Naive B cell (primary cell): ENCODE measurements around the gene UBE2D4. TPM values are rescaled to one million over a fixed set of nuclear protein-coding genes. Genes with fewer than 3 reads are reported as not detected.

ENCODE experiments used
- ATAC-seq, 2 donors: fragments of 150-1000 bp; cut with Tn5 transposase; 2 replicates each; pipeline ENCODE4 v1.10.0; 2021; ENCODE audit warnings: low read depth in 2 of 2, mild to moderate bottlenecking in 2 of 2, moderate library complexity in 2 of 2
- DNase-seq: peaks from one replicate; pipeline ENCODE4 v3.0.0; 2022
- H3K27ac Mint-ChIP-seq, 6 donors: one replicate each; pipeline ENCODE4 v1.8.0; 2020 to 2022; ENCODE audit warnings: mild to moderate bottlenecking in 6 of 6, mixed read lengths in 6 of 6, moderate library complexity in 5 of 6, inconsistent platforms in 2 of 6
- H3K27me3 Mint-ChIP-seq, 3 donors: one replicate each; pipeline ENCODE4 v1.8.0; 2021 to 2022; ENCODE audit warnings: mixed read lengths in 3 of 3, mild to moderate bottlenecking in 1 of 3
- H3K36me3 Mint-ChIP-seq, 2 donors: one replicate each; pipeline ENCODE4 v1.8.0; 2020 to 2022; ENCODE audit warnings: mixed read lengths in 2 of 2, inconsistent platforms in 1 of 2, mild to moderate bottlenecking in 1 of 2
- H3K4me1 Mint-ChIP-seq, 3 donors: one replicate each; pipeline ENCODE4 v1.8.0; 2020 to 2022; ENCODE audit warnings: mixed read lengths in 3 of 3, inconsistent platforms in 1 of 3, mild to moderate bottlenecking in 1 of 3, moderate library complexity in 1 of 3
- H3K4me3 Mint-ChIP-seq, 8 donors: one replicate each; pipeline ENCODE4 v1.8.0; 2020 to 2022; ENCODE audit warnings: mild to moderate bottlenecking in 8 of 8, mixed read lengths in 8 of 8, moderate library complexity in 8 of 8, inconsistent platforms in 2 of 8
- H3K9me3 Mint-ChIP-seq, 7 donors: one replicate each; pipeline ENCODE4 v1.8.0; 2020 to 2022; ENCODE audit warnings: mixed read lengths in 7 of 7, mild to moderate bottlenecking in 5 of 7, inconsistent platforms in 2 of 7, moderate library complexity in 1 of 7
- polyA plus RNA-seq, 6 donors: library from polyadenylated mRNA; unstranded; fragments of 300-500 nt; fragmentation: Illumina TruSeq; gene quantifications; one replicate each; pipeline ENCODE4 v1.2.3, GENCODE V29; 2021; ENCODE audit warnings: low read depth in 6 of 6

Gene UBE2D4
- polyA plus RNA-seq: 10 to 100 TPM in 4 of 6 donors, 1 to 10 TPM in 2; 7.8 to 20.8 (median 11.1) TPM

DNA sequence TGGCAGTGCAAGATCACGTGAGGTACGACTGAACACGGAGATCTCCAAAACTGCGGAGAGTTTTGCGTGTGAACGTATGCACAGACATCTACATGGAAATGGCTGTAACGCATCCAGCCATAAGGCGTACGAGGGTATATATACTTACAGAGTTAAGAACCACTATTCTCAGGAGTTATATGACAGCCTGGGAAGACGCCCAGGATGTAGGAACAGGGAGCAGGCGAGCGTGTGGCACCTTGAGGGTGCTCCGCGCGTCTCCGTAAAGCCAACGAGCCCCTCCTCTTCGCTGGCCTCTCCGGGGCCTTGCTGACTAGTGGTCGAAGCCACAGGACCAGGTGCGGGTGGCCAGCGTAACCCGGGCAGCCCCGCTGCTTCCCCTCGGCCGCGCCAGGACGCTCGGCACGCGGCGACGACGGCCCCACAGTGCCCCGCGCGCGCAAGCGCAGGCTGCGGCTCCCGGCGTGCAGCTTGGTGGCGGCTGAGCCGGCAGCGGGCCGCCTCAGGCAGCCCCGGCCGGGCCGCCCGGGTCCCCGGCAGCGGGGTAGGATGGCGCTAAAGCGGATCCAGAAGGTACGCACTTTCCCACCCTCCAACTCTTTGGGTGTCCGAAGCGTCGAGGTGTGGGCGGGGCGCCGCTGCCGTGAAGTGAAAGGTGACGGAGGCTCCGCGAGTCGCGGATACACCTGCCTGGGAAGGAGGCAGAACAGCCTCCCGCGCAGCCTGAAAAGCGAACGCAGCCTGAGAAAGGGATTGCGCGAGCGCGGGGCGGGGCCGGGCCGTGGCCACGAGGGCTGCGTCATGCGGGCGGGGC lies at the start of gene UBE2D4:
UBE2D4 (plus strand) TSS at position 453 of the 814 bp plus-strand sequence; CDS start at position 550, 97 bp downstream.
- ATAC-seq: peak; percentile 87 to 88
- no peaks in the 10 kb centered on the region for H3K9me3 Mint-ChIP-seq
- DNase-seq: peak; percentile 90
- H3K27me3 Mint-ChIP-seq: no peaks in the 10 kb centered on the region
- H3K4me1 Mint-ChIP-seq: peaks cover 25 to 30% (median 27%) of the 10 kb centered on the region in 3 donors
- H3K27ac Mint-ChIP-seq: peak within 1 kb of the TSS; percentile 93 to 100 (median 98)
- peaks cover 0 to 6% of the 10 kb centered on the region in 2 donors for H3K36me3 Mint-ChIP-seq
- peak within 1 kb of the TSS; percentile 88 to 97 (median 94) for H3K4me3 Mint-ChIP-seq

DNA sequence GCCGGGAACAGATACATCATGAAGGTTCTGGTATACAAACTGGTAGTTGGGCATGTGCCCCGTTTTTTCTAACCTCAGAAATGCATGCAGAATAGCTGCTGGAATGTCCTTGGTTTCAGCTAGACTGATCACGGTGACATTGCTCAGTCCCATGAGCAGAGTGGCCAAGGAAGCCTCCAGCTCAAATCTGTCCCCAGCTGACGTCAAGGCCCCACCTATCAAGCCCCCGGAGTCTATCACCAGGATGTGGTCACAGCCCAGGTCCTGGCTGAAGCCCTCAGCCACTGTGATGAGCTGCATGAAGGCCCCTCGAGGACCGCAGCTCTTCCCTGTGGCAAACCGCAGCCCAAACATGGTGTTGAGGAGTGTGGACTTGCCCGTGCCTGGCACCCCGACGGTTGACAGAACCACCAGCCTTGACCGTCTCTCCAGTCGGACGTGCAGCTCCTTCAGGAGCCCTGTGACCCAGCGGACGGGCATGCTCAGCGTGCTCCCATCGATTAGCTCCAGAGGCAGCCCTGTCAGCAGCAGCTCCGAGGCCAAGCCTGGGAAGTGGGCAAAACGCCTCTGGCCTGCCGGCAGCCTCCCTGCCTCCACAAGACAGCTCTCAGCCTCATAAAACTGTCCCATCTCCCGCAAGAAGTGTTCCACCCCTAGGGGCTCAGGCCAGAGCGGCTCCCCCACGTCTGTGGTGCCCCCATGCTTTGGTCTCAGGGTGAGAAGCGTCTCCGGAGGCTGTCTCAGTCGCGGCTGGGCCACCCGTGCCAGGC lies 49.1 kb upstream of the UBE2D4 start:
- ATAC-seq (no peak), DNase-seq (no peak)
- H3K4me3 Mint-ChIP-seq: no peak overlapping the region
- H3K27ac Mint-ChIP-seq: peak overlapping the region in 2 of 6 donors; percentile 24 to 70
- H3K27me3 Mint-ChIP-seq: no peaks in the 10 kb centered on the region
- peaks cover 6 to 17% (median 11%) of the 10 kb centered on the region in 3 donors for H3K4me1 Mint-ChIP-seq
- H3K36me3 Mint-ChIP-seq: peaks cover 0 to 12% of the 10 kb centered on the region in 2 donors
- peaks cover 0 to 2% (median 0%) of the 10 kb centered on the region in 7 donors for H3K9me3 Mint-ChIP-seq

DNA sequence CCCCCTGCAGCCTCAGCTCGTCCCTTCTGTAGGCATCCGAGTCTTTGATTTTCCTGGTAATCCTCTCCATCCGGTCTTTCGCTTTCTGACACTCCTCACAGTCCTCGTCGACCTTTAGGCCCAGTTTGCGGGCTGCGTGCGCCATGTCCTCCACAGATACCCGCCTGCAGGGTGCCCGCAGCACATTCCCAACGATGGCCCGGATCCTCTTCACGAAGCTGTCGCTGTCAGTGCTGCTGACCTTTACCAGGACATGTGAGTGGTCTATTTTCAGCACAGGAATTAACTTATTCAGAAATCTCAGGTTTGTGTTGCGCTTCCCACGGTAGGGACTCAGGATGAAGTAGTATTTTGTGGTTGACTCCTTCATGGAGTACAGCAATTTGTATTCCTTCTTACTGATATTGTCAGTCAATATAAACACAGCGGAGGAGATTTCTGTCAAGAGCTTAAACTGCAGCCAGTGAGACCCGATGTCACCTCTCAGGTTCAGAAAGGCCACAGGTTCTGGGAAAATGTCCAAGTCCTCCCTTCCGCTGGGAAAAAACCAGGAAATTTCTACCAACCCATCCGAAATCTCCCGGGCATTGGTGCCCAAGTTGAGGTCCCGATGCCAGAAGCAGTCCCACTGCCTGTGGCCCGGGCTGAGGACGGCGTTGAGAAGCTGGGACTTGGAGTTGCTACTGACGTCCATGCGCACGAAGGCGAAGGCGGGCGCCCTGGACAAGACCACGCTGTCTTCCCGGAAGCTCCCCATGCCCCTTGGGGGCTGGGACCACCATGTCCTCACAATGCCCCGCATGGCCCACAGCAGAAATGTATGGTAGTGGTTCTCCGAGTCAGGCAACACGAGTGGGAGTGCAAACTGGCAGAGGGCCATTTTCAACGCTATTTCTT lies 48.0 kb upstream of the UBE2D4 start:
- peaks cover 0 to 12% of the 10 kb centered on the region in 2 donors for H3K36me3 Mint-ChIP-seq
- peaks cover 6 to 17% (median 11%) of the 10 kb centered on the region in 3 donors for H3K4me1 Mint-ChIP-seq
- DNase-seq (no peak), ATAC-seq (no peak)
- H3K27ac Mint-ChIP-seq: peak overlapping the region in 1 of 6 donors; percentile 20
- H3K9me3 Mint-ChIP-seq: peaks cover 0 to 2% (median 0%) of the 10 kb centered on the region in 7 donors
- no peaks in the 10 kb centered on the region for H3K27me3 Mint-ChIP-seq
- H3K4me3 Mint-ChIP-seq: no peak overlapping the region

DNA sequence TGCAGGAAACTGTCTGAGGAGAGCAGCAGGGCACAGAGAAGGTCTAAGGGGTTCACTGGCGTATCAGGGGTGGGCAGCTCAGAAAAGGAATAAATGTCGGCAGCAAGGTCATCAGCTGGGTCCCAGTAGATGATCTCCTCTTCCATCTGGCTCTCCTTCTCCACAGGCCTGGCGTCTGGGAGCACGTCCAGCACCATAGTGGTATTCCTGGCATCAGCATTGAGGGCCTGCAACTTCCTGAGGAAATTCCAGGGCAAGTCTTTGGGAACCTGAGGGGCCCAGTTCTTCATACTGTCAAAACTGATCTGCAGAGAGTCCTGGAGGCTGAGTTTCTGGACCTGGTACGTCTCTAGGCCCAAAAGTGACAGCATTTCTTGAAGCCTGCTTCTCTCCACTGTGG lies 47.4 kb upstream of the UBE2D4 start:
- H3K27me3 Mint-ChIP-seq: no peaks in the 10 kb centered on the region
- peaks cover 6 to 17% (median 11%) of the 10 kb centered on the region in 3 donors for H3K4me1 Mint-ChIP-seq
- H3K27ac Mint-ChIP-seq: peak overlapping the region in 1 of 6 donors; percentile 68
- no peak overlapping the region for H3K4me3 Mint-ChIP-seq
- peaks cover 0 to under 1% (median 0%) of the 10 kb centered on the region in 7 donors for H3K9me3 Mint-ChIP-seq
- peaks cover 6 to 16% of the 10 kb centered on the region in 2 donors for H3K36me3 Mint-ChIP-seq
- ATAC-seq (no peak), DNase-seq (no peak)

DNA sequence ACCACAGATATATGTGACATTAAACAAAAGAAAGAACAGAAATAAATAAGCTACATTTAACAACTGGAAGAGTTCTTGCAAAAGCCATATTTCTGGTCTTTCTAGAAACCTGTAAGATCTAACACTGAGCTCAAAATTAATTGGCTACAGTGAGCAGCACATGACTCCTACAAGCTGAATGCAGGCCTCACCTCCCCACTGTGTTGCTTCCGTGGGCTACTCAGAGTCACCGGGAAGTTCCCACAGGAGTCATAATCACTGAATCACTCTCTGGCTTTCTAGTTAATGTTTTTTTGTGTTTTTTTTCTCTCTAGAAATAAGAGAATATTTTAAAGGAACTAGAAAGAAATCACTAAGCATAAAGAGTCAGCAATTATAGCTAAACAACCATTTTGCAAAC lies 46.8 kb upstream of the UBE2D4 start:
- ATAC-seq (no peak), DNase-seq (no peak)
- peaks cover 12 to 16% of the 10 kb centered on the region in 2 donors for H3K36me3 Mint-ChIP-seq
- H3K9me3 Mint-ChIP-seq: no peaks in the 10 kb centered on the region
- H3K27ac Mint-ChIP-seq: peak overlapping the region in 1 of 6 donors; percentile 68
- no peaks in the 10 kb centered on the region for H3K27me3 Mint-ChIP-seq
- H3K4me3 Mint-ChIP-seq: no peak overlapping the region
- H3K4me1 Mint-ChIP-seq: peaks cover 6 to 17% (median 11%) of the 10 kb centered on the region in 3 donors

DNA sequence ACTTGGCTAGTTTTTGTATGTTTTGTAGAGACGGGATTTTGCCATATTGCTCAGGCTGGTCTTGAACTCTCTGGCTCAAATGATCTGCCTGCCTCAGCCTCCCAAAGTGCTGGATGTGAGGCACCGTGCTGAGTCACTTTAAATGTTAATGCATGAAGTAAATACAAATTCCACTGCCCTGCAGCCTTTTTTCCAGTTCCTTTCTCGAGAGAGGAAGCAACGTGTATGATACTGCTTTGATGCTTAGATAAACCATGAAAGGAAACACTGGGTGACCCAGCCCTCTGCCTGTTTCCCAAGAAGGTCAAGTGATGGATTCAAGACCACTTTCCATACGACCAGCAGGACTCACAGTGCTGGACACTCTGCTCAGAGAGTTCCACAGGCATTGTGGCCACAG lies 45.6 kb upstream of the UBE2D4 start:
- Mint-ChIP-seq H3K9me3 (no peaks in the 10 kb centered on the region), H3K27me3 (no peaks in the 10 kb centered on the region), H3K36me3 (peaks cover 14 to 16% of the 10 kb centered on the region in 2 donors), H3K4me1 (peaks cover 6 to 12% (median 9%) of the 10 kb centered on the region in 3 donors), H3K27ac (no peak overlapping the region), H3K4me3 (no peak overlapping the region)
- DNase-seq (no peak), ATAC-seq (no peak)

DNA sequence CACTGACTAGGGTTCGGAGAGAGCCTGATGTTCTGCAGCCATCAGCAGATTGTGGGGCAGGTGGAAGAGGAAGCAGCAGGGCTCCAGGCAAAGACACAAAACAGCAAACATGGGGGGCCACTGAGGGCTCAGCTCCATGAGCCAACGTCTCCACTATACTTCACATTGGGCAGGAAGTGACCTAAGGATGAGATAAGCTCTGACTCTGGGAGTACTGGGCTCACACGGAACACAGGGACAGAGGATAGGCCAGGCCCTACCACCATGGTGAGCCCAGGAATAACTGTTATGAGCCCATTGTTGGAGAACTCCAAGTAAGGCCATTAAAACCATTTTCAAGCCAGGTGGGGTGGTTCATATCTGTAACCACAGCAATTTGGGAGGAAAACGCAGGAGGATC lies 42.0 kb upstream of the UBE2D4 start:
- ATAC-seq (no peak), DNase-seq (no peak)
- no peaks in the 10 kb centered on the region for H3K9me3 Mint-ChIP-seq
- H3K27me3 Mint-ChIP-seq: no peaks in the 10 kb centered on the region
- H3K27ac Mint-ChIP-seq: peak overlapping the region in 1 of 6 donors; percentile 66
- H3K4me3 Mint-ChIP-seq: no peak overlapping the region
- H3K36me3 Mint-ChIP-seq: peaks cover 5 to 14% of the 10 kb centered on the region in 2 donors
- H3K4me1 Mint-ChIP-seq: peaks cover 3 to 6% (median 6%) of the 10 kb centered on the region in 3 donors

DNA sequence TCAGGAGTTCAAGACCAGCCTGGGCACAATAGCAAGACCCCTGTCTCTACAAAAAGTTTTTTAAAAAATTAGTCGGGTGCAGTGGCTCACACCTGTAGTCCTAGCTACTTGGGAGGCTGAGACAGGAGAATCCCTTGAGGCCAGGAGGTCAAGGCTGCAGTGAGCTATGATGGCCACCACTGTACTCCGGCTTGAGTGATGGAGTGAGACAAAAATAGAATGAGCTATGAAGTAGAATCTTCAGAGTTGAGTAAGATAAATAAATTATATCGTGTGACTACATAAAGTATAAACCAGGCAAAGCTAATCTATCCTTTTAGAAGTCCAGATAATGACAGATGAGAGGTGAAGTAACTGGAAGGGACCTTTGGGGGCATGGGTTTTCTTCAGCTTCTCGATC lies 41.6 kb upstream of the UBE2D4 start:
- DNase-seq (no peak), ATAC-seq (no peak)
- Mint-ChIP-seq H3K36me3 (peaks cover 4 to 14% of the 10 kb centered on the region in 2 donors), H3K27ac (peak overlapping the region in 1 of 6 donors; percentile 66), H3K27me3 (no peaks in the 10 kb centered on the region), H3K4me1 (peaks cover 5 to 9% (median 9%) of the 10 kb centered on the region in 3 donors), H3K9me3 (no peaks in the 10 kb centered on the region), H3K4me3 (no peak overlapping the region)

DNA sequence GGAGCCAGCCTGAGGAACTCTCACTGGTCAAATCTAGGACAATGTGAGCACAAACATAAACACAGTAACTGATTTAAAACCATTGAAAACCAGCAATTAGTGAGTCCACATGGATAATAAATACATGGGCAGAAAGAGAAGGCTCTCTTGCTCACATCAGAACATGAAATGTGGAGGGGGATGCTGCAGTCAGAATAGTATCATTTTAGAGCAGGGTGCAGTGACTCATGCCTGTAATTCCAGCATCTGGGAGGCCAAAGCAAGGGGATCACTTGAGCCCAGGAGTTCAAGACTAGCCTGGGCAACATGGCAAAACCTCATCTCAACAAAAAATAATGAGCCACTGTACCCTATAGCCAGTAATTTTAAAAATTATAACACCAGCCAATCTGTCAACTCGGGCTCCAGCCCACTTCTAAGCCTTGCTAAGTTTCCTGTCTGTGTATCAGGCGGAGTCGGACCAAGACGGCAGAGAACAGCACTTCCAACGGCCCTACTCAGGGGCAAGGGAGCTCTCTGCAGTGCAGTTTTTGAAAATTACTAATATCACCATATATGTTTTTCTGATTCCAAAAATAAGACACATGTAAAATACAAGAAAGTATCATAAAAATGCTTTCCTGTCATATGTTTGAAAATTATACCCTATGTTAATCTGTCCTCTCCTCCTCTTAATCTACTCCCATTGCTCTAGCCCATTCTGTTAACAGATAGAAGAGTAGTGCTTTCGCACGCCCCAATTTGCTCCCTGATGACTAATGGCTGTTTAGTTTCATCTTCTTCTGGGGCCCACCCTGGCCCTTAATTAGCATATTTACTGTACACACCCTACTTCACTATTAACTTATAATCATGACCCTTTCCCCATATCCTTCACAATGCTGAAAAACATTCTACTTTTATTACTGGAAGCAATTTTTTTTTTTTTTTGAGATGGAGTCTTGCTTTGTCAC lies 37.0 kb upstream of the UBE2D4 start:
- H3K36me3 Mint-ChIP-seq: peaks cover 0 to 10% of the 10 kb centered on the region in 2 donors
- H3K4me3 Mint-ChIP-seq: no peak overlapping the region
- no peaks in the 10 kb centered on the region for H3K9me3 Mint-ChIP-seq
- DNase-seq (no peak), ATAC-seq (no peak)
- no peaks in the 10 kb centered on the region for H3K27me3 Mint-ChIP-seq
- peaks cover 23 to 36% (median 26%) of the 10 kb centered on the region in 3 donors for H3K4me1 Mint-ChIP-seq
- peak overlapping the region in 1 of 6 donors; percentile 33 for H3K27ac Mint-ChIP-seq

DNA sequence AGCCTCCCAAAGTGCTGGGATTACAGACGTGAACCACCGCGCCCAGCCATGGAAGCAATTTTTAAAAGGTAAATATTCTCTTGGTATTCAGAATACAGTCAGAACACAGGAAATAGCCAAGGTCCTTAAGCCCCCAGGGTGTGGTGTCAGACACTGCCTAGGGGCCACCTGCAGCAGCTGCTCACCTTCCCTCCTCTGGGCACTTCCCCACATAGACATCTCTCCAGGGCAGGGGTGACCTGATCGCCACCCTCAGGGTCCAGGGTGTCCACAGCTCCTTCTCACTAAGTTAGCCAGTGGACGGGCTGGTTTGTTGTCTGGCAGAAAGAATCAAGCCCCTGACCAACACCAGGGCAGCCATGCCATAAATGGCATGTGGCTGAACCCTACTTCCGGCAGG lies 35.8 kb upstream of the UBE2D4 start:
- ATAC-seq (no peak), DNase-seq (no peak)
- Mint-ChIP-seq H3K36me3 (peaks cover 0 to 8% of the 10 kb centered on the region in 2 donors), H3K9me3 (no peaks in the 10 kb centered on the region), H3K4me3 (no peak overlapping the region), H3K4me1 (peaks cover 23 to 36% (median 29%) of the 10 kb centered on the region in 3 donors), H3K27ac (peak overlapping the region in 2 of 6 donors; percentile 34 to 61), H3K27me3 (no peaks in the 10 kb centered on the region)

DNA sequence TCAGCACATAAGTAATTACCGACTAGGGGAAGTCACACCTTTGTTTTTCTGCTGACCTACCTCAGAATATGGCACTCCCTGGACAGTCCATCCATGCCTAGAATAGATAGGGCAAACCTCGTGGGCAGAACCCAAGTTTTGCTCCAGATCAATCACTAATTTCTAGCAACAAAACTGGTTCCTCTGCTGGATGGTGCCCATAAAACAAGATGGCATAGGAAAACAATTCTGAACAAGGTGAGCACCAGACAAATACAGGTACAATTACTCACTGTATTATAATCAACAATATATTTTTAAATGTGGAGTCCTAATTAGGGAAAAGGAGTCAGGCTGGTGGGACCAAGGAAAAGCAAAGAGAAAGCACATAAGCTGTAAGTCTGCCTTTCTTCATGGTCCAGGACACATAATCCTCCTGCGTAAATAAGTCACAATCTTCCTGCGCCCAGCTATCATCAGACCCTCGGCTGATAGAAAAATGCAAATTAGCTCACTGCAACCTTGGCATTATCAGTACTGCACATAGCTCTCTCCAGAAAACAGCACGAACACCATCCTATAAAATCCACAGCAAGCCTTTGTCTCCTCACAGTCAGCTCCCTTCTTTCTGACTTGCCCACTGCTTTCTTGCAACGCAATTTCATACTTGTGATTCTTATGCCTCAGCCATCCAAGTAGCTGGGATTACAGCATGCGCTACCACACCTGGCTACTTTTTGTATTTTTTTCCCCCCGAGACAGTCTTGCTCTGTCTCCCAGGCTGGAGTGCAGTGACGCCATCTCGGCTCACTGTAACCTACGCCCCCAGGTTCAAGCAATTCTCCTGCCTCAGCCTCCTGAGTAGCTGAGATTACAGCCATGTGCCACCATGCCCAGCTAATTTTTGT lies 34.9 kb upstream of the UBE2D4 start:
- Mint-ChIP-seq H3K9me3 (peaks cover 0 to 4% (median 0%) of the 10 kb centered on the region in 7 donors), H3K27me3 (no peaks in the 10 kb centered on the region), H3K4me1 (peaks cover 23 to 36% (median 29%) of the 10 kb centered on the region in 3 donors), H3K4me3 (no peak overlapping the region), H3K36me3 (peaks cover 0 to 16% of the 10 kb centered on the region in 2 donors), H3K27ac (peak overlapping the region in 2 of 6 donors; percentile 29 to 82)
- no peak for ATAC-seq
- no peak for DNase-seq
